Activated B cell treated with CpG ODN at 0.5 μM for 24 hours (primary cell): ENCODE measurements around the gene PLEKHA1. TPM values are rescaled to one million over a fixed set of nuclear protein-coding genes. Genes with fewer than 3 reads are reported as not detected.

Experiments used
- ATAC-seq: fragments of 200-7000 bp; cut with Tn5 transposase; one replicate; pipeline ENCODE4 v1.10.0; 2021; ENCODE audit warnings: low read depth, mild to moderate bottlenecking, moderate library complexity
- CTCF ChIA-PET: fragments of 350-600 bp; sonication (Branson Sonifier 250); formaldehyde crosslinking; loops from one replicate; lab custom pipeline; 2021; ENCODE audit warnings: antibody characterized with exemption; lab: Charles Lee
- POLR2A ChIA-PET: fragments of 350-600 bp; sonication (Branson Sonifier 250); formaldehyde crosslinking; loops from one replicate; lab custom pipeline; 2021; ENCODE audit warnings: antibody characterized with exemption; lab: Charles Lee
- DNase-seq: peaks from one replicate; pipeline ENCODE4 v3.0.0; 2022
- H3K27ac Mint-ChIP-seq: one replicate; pipeline ENCODE4 v1.8.0; 2020; ENCODE audit warnings: mixed read lengths
- H3K27me3 Mint-ChIP-seq: one replicate; pipeline ENCODE4 v1.8.0; 2021; ENCODE audit warnings: mixed read lengths
- H3K36me3 Mint-ChIP-seq: one replicate; pipeline ENCODE4 v1.8.0; 2021; ENCODE audit warnings: low read depth, mixed read lengths
- H3K4me1 Mint-ChIP-seq: one replicate; pipeline ENCODE4 v1.8.0; 2021; ENCODE audit warnings: mixed read lengths
- H3K4me3 Mint-ChIP-seq: one replicate; pipeline ENCODE4 v1.8.0; 2020; ENCODE audit warnings: mild to moderate bottlenecking, mixed read lengths
- H3K9me3 Mint-ChIP-seq: one replicate; pipeline ENCODE4 v1.8.0; 2020; ENCODE audit warnings: mixed read lengths
- CTCF ChIP-seq: fragments of 200-600 bp; IDR thresholded peaks from one replicate; pipeline ENCODE4 v1.8.0; 2022; ENCODE audit warnings: antibody characterized with exemption, mild to moderate bottlenecking
- intact Hi-C: fragments of 100-400 bp; cut with micrococcal nuclease; formaldehyde crosslinking; loops from one replicate; pipeline ENCODE4 v1.15.1; 2024
- total RNA-seq: library from RNA; stranded (reverse); gene quantifications from 2 replicates; pipeline ENCODE4 v1.2.3, GENCODE V29; 2022

PLEKHA1 gene
- total RNA-seq, 1 donor from 2014 or later: 12.8 TPM

GRCh38 chr10:122388287-122388997 is 13.9 kb downstream of the PLEKHA1 start:
- peaks cover 48% of the 10 kb centered on the region for H3K4me1 Mint-ChIP-seq
- ATAC-seq (no peak), DNase-seq (no peak)
- H3K27me3 Mint-ChIP-seq: no peaks in the 10 kb centered on the region
- H3K27ac Mint-ChIP-seq: no peak overlapping the region
- ChIA-PET CTCF (no interaction called here), POLR2A (no interaction called here)
- H3K36me3 Mint-ChIP-seq: peaks cover 22% of the 10 kb centered on the region
- TF ChIP-seq CTCF: no peak
- H3K4me3 Mint-ChIP-seq: no peak overlapping the region
- H3K9me3 Mint-ChIP-seq: no peaks in the 10 kb centered on the region
- intact Hi-C loops: no loop called here

- H3K4me1 Mint-ChIP-seq: peaks cover 48% of the 10 kb centered on the region
- peaks cover 32% of the 10 kb centered on the region for H3K36me3 Mint-ChIP-seq
- no peak for TF ChIP-seq CTCF
- peak overlapping the region; percentile 19 for H3K4me3 Mint-ChIP-seq
- DNase-seq (no peak), ATAC-seq (no peak)
- no peak overlapping the region for H3K27ac Mint-ChIP-seq
- H3K9me3 Mint-ChIP-seq: no peaks in the 10 kb centered on the region
- no peaks in the 10 kb centered on the region for H3K27me3 Mint-ChIP-seq
- POLR2A ChIA-PET: interaction anchor here (1.9 kb wide), 1 partner anchor 16 kb away, joined by 8 read pairs; the partner anchor contains the start of gene PLEKHA1
- CTCF ChIA-PET: interaction anchor here (1.7 kb wide), 1 partner anchor 47 kb away, joined by 6 read pairs; no protein-coding TSS in a partner anchor
- intact Hi-C loops: loop anchor here (2.0 kb wide), 1 partner anchor 15 kb away; the partner anchor contains the start of gene PLEKHA1
Measured at GRCh38 chr10:122390271-122390670, 15.8 kb downstream of the PLEKHA1 start.

GRCh38 chr10:122390679-122391078 is 16.2 kb downstream of the PLEKHA1 start:
- H3K4me1 Mint-ChIP-seq: peaks cover 45% of the 10 kb centered on the region

GRCh38 chr10:122391875-122392274 is 17.4 kb downstream of the PLEKHA1 start:
- H3K27ac Mint-ChIP-seq: no peak overlapping the region
- H3K9me3 Mint-ChIP-seq: no peaks in the 10 kb centered on the region
- no peaks in the 10 kb centered on the region for H3K27me3 Mint-ChIP-seq
- POLR2A ChIA-PET: no interaction called here
- no peak overlapping the region for H3K4me3 Mint-ChIP-seq
- no peak for ATAC-seq
- H3K36me3 Mint-ChIP-seq: peaks cover 41% of the 10 kb centered on the region
- intact Hi-C loops: loop anchor here (2.0 kb wide), 1 partner anchor 17 kb away; the partner anchor contains the start of gene PLEKHA1
- no peak for TF ChIP-seq CTCF
- DNase-seq: no peak
- H3K4me1 Mint-ChIP-seq: peaks cover 33% of the 10 kb centered on the region
- CTCF ChIA-PET: no interaction called here

More at GRCh38 chr10:122390679-122391078, 16.2 kb downstream of the PLEKHA1 start:
- ChIA-PET POLR2A (interaction anchor here (1.9 kb wide), 1 partner anchor 16 kb away, joined by 8 read pairs; the partner anchor contains the start of gene PLEKHA1), CTCF (interaction anchor here (1.7 kb wide), 1 partner anchor 48 kb away, joined by 6 read pairs; no protein-coding TSS in a partner anchor)
- no peaks in the 10 kb centered on the region for H3K9me3 Mint-ChIP-seq
- no peak for ATAC-seq
- no peak for DNase-seq
- H3K36me3 Mint-ChIP-seq: peaks cover 33% of the 10 kb centered on the region
- intact Hi-C loops: loop anchor here (2.0 kb wide), 1 partner anchor 16 kb away; the partner anchor contains the start of gene PLEKHA1
- no peaks in the 10 kb centered on the region for H3K27me3 Mint-ChIP-seq
- H3K4me3 Mint-ChIP-seq: no peak overlapping the region
- no peak overlapping the region for H3K27ac Mint-ChIP-seq
- no peak for TF ChIP-seq CTCF

- Mint-ChIP-seq H3K4me1 (peaks cover 28% of the 10 kb centered on the region), H3K9me3 (no peaks in the 10 kb centered on the region), H3K27me3 (no peaks in the 10 kb centered on the region), H3K4me3 (no peak overlapping the region), H3K36me3 (peaks cover 44% of the 10 kb centered on the region), H3K27ac (no peak overlapping the region)
- intact Hi-C loops: no loop called here
- no peak for ATAC-seq
- ChIA-PET CTCF (no interaction called here), POLR2A (no interaction called here)
- TF ChIP-seq CTCF: no peak
- no peak for DNase-seq
Measured at GRCh38 chr10:122392835-122393234, 18.3 kb downstream of the PLEKHA1 start.
